ENCODE measurements around the gene MSI2.

GRCh38 chr17:57528058-57528451 is 271.7 kb downstream of the MSI2 start:
- TF ChIP-seq PREB (CRISPR knock-in tag; IDR thresholded peaks at IDR 0.05) (no peak), CTCF (IDR thresholded peaks at IDR 0.05 in 2 of 3, conservative IDR thresholded peaks at IDR 0.05 in 1 of 3; ENCODE audit: insufficient read depth in 2 of 3, low read depth in 1 of 3, low read length in 3 of 3) (no peak), FOS (IDR thresholded peaks at IDR 0.05; ENCODE audit: extremely low read depth, insufficient read length) (no peak), EZH2 (IDR thresholded peaks at IDR 0.05; ENCODE audit: borderline replicate concordance, low read depth, low read length) (no peak), ZNF133 (CRISPR knock-in tag; IDR thresholded peaks at IDR 0.05) (no peak), MAFK (IDR thresholded peaks at IDR 0.05; ENCODE audit: low read length) (no peak), MEF2D (tag; conservative IDR thresholded peaks at IDR 0.05; ENCODE audit: low read depth) (no peak), RCOR1 (IDR thresholded peaks at IDR 0.05; ENCODE audit: borderline replicate concordance in 1 of 2, low read depth in 2 of 2, low read length in 2 of 2) (no peak), POLR2AphosphoS5 (IDR thresholded peaks at IDR 0.05; ENCODE audit: control insufficient read depth, insufficient read depth, low read depth, low read length) (no peak), E2F5 (CRISPR knock-in tag; IDR thresholded peaks at IDR 0.05) (no peak), MTA1 (IDR thresholded peaks at IDR 0.05; ENCODE audit: borderline replicate concordance) (no peak)

Measured in K562 (cell line).